Sigmoid colon (tissue), 6 donors: ENCODE measurements around the gene SMIM45.

Experiments
- DNase-seq: peaks from one replicate; pipeline ENCODE4 v3.0.0-alpha.2; 2019
- H3K27ac ChIP-seq, 4 donors: fragments of 200-600 bp; sonication (generic); one replicate each; pipeline ENCODE4 v1.5.1; 2016 to 2019; ENCODE audit warnings: mild to moderate bottlenecking in 1 of 4
- H3K27me3 ChIP-seq, 3 donors: fragments of 200-600 bp; sonication (generic); one replicate each; pipeline ENCODE4 v1.5.1; 2019; ENCODE audit warnings: mild to moderate bottlenecking in 1 of 3
- H3K36me3 ChIP-seq, 4 donors: fragments of 200-600 bp; sonication (generic); one replicate each; pipeline ENCODE4 v1.5.1; 2016 to 2019
- H3K4me1 ChIP-seq, 4 donors: fragments of 200-600 bp; sonication (generic); one replicate each; pipeline ENCODE4 v1.5.1; 2017 to 2019
- H3K4me3 ChIP-seq, 4 donors: fragments of 200-600 bp; sonication (generic); one replicate each; pipeline ENCODE4 v1.5.1; 2017 to 2019; ENCODE audit warnings: mild to moderate bottlenecking in 2 of 4, moderate library complexity in 1 of 4
- H3K9me3 ChIP-seq, 4 donors: fragments of 200-600 bp in 3 of 4; sonication (generic) in 3 of 4; one replicate each; pipeline versions ENCODE4 v1.5.1 to v1.6.1; 2013 to 2019
- CTCF ChIP-seq, 4 experiments: fragments of 450-650 bp in 3 of 4; fragments of 200-600 bp in 1 of 4; IDR thresholded peaks; one replicate each; pipeline ENCODE4 v1.5.1; 2016 to 2019; ENCODE audit warnings: antibody characterized with exemption in 4 of 4, mild to moderate bottlenecking in 3 of 4, moderate library complexity in 2 of 4
- EP300 ChIP-seq, 4 donors: sonication (generic); formaldehyde crosslinking; IDR thresholded peaks; one replicate each; pipeline ENCODE4 v1.6.1; 2017; ENCODE audit warnings: antibody characterized with exemption in 4 of 4
- POLR2A ChIP-seq, 2 donors: fragments of 450-650 bp; IDR thresholded peaks; one replicate each; pipeline ENCODE4 v1.6.1; 2016; ENCODE audit warnings: antibody characterized with exemption in 2 of 2, mild to moderate bottlenecking in 2 of 2, moderate library complexity in 2 of 2
- POLR2AphosphoS5 ChIP-seq, 4 donors: sonication (generic); formaldehyde crosslinking; IDR thresholded peaks; one replicate each; pipeline ENCODE4 v1.6.1; 2017; ENCODE audit warnings: antibody characterized with exemption in 4 of 4
- WGBS, 2 donors: extraction: QIAGEN DNeasy Blood & Tissue Kit; methylation state at CpG; one replicate each; pipeline ENCODE4 v1.1.7; 2013; 5-methylcytosine and 5-hydroxymethylcytosine counted together
- intact Hi-C: fragments of 100-400 bp; cut with DNase I; formaldehyde crosslinking; loops from one replicate; pipeline ENCODE4 v1.15.1; 2023
- donor health status: healthy with polysubstance abuse.
- donor health status: healthy.

The SMIM45 gene

DNA sequence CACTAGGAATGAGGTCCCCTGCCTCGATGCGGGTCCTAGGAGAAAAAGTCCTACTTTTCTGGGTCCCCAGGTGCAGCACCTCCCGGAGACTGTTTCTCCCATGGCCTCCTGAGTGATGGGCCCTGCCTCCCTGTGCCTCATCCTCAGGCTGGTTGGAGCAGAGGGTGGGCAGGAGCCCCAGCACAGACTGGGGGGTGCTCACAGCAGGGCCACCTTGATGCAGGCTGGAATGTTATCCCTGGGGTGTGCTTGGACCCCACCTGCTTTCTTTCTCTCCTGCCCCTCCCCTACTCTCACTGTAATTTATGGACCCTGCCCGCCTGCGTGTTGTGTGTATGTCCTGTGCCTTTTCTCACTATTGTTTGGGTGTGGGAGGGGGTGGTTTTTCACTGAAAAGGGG lies 45.1 kb upstream of the SMIM45 start:
- Histone ChIP-seq H3K4me1 (peaks cover 0 to 22% (median 20%) of the 10 kb centered on the region in 4 donors), H3K36me3 (peaks cover 0 to 51% (median 23%) of the 10 kb centered on the region in 4 donors), H3K27ac (no peak overlapping the region), H3K4me3 (no peak overlapping the region), H3K27me3 (peaks cover 24 to 32% (median 32%) of the 10 kb centered on the region in 3 donors), H3K9me3 (no peaks in the 10 kb centered on the region)
- TF ChIP-seq POLR2A (IDR thresholded peaks at IDR 0.05) (no peak), POLR2AphosphoS5 (IDR thresholded peaks at IDR 0.05) (no peak), EP300 (IDR thresholded peaks at IDR 0.05) (no peak), CTCF (IDR thresholded peaks at IDR 0.05) (no peak)
- intact Hi-C loops, result no loop called here
- 88 to 92% methylated on average over 5 of the region's 5 CpGs for WGBS, 2 donors
- DNase-seq, result no peak

DNA sequence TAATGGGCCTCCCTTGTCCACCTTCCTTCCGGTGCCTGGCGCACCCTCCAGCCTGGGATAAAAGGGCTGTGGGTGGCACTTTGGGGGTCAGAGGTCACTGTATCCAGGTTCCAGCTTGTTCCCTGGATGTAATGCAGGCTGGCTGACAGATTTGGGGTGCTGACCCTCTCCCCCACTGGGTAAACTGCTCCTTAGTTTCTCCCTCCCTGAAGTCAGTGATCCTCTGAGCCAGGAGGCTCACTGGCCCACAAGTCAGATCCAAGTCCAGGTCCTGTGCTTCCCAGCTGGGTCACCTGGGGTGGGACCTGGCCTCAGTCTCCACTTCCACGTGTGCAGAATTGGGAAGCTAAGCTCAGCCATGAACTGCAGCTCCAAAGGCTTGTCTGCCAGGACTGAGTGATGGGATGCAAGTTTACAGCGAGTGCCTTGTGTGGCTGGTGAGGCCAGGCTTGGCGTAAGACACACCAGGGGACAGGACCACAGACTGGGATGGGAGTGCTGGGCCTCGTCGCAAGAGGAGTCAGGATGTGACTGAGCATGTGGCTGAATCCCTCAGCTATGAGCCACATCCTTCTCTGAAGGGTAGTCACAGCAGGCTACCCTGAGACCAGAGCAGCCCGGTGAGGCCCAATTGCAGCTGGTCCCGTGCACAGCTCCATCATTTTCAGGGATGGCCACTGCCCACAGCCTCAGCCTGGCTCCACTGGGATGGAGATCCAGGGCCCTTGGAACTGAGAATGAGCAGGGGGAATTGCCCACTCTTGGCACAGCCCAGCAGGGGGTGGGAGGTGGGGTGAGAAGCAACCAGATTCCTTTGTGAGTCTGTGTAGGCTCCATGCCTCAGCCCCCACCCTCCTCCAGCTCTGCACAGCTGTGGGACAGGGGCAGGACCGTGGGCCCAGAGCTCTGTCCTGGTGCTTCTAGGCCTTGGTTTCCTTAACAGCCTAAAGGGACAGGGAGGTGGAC lies 44.2 kb upstream of the SMIM45 start:
- WGBS, 2 donors, result 85 to 86% methylated on average over 10 of the region's 10 CpGs
- no peak overlapping the region for H3K27ac ChIP-seq
- TF ChIP-seq CTCF (IDR thresholded peaks at IDR 0.05) (no peak), POLR2AphosphoS5 (IDR thresholded peaks at IDR 0.05) (no peak), POLR2A (IDR thresholded peaks at IDR 0.05) (no peak), EP300 (IDR thresholded peaks at IDR 0.05) (no peak)
- no peak for DNase-seq
- intact Hi-C loops, result no loop called here
- peaks cover 0 to 42% (median 22%) of the 10 kb centered on the region in 4 donors for H3K36me3 ChIP-seq
- H3K4me1 ChIP-seq, result peaks cover 0 to 22% (median 20%) of the 10 kb centered on the region in 4 donors
- H3K9me3 ChIP-seq, result no peaks in the 10 kb centered on the region
- peaks cover 33 to 41% (median 40%) of the 10 kb centered on the region in 3 donors for H3K27me3 ChIP-seq
- no peak overlapping the region for H3K4me3 ChIP-seq

DNA sequence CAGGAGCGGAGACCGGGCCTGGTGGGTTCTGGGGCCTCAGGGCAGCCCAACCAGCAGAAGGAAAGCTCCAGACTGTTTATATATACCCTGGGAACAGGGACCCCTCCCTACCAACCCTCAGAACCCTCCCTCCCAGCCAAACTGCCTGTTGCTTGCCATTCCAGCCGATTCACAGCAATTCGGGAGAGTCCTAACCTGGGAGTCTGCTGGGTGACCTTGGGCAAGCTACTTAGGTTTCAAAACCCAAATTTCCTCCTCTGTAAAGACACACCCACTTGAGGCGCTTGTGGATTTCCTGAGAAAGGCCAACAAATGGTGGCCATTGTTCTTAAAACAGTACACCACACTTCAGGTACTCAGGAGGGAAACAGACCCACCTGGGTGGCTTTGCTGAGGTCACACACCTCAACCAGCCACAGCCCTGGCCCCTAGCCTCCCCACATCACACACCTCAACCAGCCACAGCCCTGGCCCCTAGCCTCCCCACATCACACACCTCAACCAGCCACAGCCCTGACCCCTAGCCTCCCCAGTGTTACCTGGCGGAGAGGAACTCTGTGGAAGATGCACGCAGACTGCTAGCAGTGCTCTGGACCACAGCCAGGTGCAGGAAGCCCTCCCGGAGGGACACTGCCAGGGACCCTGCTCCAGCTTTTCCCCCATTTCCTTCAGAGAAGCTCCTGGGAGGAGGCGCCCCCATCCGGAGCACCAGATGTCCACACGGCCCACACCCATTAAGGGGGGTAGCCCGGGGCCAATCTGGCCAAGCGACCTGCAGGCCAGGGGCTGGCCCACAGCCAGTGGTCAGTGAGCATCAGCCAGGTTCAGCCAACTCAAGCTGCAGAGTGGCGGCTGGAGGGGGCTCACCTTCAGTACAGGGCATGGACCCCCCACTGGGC lies 43.3 kb upstream of the SMIM45 start:
- Histone ChIP-seq H3K36me3 (peaks cover 0 to 33% (median 15%) of the 10 kb centered on the region in 4 donors), H3K27me3 (peaks cover 43 to 51% (median 50%) of the 10 kb centered on the region in 3 donors), H3K4me3 (no peak overlapping the region), H3K9me3 (no peaks in the 10 kb centered on the region), H3K4me1 (peaks cover 0 to 22% (median 20%) of the 10 kb centered on the region in 4 donors), H3K27ac (no peak overlapping the region)
- TF ChIP-seq EP300 (IDR thresholded peaks at IDR 0.05) (no peak), CTCF (IDR thresholded peaks at IDR 0.05) (no peak), POLR2A (IDR thresholded peaks at IDR 0.05) (no peak), POLR2AphosphoS5 (IDR thresholded peaks at IDR 0.05) (no peak)
- WGBS, 2 donors, result 53 to 67% methylated on average over 14 of the region's 14 CpGs
- DNase-seq, result no peak
- intact Hi-C loops, result no loop called here

GRCh38 chr22:41909310-41910049 lies 42.5 kb upstream of the SMIM45 start:
- peak overlapping the region in 3 of 4 donors; percentile 25 to 41 (median 39) for H3K4me3 ChIP-seq
- WGBS, 2 donors, result 18 to 21% methylated on average over 55 of the region's 55 CpGs
- peaks cover 0 to 27% (median 22%) of the 10 kb centered on the region in 4 donors for H3K4me1 ChIP-seq

More at GRCh38 chr22:41909310-41910049, 42.5 kb upstream of the SMIM45 start:
- TF ChIP-seq POLR2AphosphoS5 (IDR thresholded peaks at IDR 0.05), result no peak
- no peak for TF ChIP-seq POLR2A (IDR thresholded peaks at IDR 0.05)
- TF ChIP-seq CTCF (IDR thresholded peaks at IDR 0.05), result no peak
- TF ChIP-seq EP300 (IDR thresholded peaks at IDR 0.05), result no peak
- no peak overlapping the region for H3K27ac ChIP-seq
- no peaks in the 10 kb centered on the region for H3K9me3 ChIP-seq
- H3K36me3 ChIP-seq, result peaks cover 0 to 24% (median 11%) of the 10 kb centered on the region in 4 donors
- H3K27me3 ChIP-seq, result peaks cover 50 to 59% (median 58%) of the 10 kb centered on the region in 3 donors
- DNase-seq, result no peak
- intact Hi-C loops, result no loop called here
